Measurements from ENCODE around the gene NAB2.

DNA sequence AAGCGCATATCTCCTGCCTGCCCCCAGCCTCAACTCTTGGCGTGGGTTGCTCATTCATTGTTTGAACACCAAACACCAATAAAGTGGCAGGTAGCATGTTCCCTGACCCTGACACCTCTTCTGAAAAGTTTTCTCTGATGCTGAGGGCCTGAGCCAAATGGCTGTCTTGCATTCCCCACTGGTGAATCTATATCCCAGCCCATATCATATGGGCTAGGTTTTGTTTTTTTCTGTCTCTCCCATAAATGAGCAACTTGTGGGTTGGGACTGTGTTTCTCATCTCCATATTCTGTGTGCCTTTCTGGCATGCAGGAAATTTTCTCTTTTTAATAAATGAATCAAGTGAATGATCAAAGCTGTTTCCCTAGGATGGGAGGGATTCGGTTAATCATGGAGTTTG lies 44.0 kb upstream of the NAB2 start:
- TF ChIP-seq, protein P1, sequence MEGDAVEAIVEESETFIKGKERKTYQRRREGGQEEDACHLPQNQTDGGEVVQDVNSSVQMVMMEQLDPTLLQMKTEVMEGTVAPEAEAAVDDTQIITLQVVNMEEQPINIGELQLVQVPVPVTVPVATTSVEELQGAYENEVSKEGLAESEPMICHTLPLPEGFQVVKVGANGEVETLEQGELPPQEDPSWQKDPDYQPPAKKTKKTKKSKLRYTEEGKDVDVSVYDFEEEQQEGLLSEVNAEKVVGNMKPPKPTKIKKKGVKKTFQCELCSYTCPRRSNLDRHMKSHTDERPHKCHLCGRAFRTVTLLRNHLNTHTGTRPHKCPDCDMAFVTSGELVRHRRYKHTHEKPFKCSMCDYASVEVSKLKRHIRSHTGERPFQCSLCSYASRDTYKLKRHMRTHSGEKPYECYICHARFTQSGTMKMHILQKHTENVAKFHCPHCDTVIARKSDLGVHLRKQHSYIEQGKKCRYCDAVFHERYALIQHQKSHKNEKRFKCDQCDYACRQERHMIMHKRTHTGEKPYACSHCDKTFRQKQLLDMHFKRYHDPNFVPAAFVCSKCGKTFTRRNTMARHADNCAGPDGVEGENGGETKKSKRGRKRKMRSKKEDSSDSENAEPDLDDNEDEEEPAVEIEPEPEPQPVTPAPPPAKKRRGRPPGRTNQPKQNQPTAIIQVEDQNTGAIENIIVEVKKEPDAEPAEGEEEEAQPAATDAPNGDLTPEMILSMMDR (IDR thresholded peaks at IDR 0.05): no peak
- no peak for TF ChIP-seq POLR2A (IDR thresholded peaks at IDR 0.05)

Measured in thyroid gland (tissue), 4 donors.